Fibroblast of pulmonary artery (primary cell): ENCODE data around the gene FAM20A.

Source experiments
- DNase-seq: peaks from one replicate; pipeline ENCODE4 v3.0.0-alpha.2; 2010; ENCODE audit warnings: low read depth
- H3K4me3 ChIP-seq: replicated peaks from 2 replicates; pipeline ENCODE4 v1.5.1; 2011; ENCODE audit warnings: low read depth, mild to moderate bottlenecking, control low read depth, low read length, moderate library complexity
- TF ChIP-seq, protein P1 (sequence below): IDR thresholded peaks from 2 replicates; pipeline ENCODE4 v1.5.1; 2011; ENCODE audit warnings: mild to moderate bottlenecking, control low read depth, low read length, inconsistent platforms; ENCODE audit errors: missing control alignments

The FAM20A gene

DNA sequence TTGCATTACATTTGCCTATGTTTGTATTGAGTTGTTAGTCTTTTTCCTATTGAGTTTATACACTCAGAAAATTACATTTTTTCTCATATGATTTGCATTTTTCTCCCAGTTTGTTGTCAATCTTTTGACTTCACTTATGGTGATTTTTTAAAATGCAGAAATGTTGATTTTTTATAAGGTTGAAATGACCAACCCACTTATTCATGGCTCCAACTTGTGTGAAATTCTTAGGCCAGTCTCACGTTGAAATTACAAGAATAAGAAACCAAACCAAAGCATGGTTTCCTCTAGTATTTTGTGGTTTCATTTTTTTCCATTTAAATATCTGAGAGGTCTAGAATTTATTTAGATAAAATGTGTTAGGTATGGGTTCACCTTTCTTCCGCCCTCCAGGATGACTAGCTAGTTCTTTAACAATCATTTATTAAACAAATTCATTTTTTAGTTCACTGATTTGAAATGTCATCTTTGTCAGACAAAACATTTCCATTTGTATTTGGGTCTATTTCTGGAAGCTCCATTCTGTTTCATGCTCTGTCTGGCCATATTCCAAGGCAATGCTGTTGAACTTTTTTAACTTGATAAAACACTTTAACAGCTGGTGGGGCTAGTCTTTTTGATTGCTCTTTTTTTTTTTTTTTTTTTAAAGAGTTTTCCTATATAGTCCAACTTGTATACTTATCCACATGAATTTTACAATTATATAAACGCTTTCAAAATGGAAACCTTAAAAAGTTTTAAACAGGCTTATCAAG is 40.0 kb downstream of the FAM20A start:
- TF ChIP-seq, protein P1, sequence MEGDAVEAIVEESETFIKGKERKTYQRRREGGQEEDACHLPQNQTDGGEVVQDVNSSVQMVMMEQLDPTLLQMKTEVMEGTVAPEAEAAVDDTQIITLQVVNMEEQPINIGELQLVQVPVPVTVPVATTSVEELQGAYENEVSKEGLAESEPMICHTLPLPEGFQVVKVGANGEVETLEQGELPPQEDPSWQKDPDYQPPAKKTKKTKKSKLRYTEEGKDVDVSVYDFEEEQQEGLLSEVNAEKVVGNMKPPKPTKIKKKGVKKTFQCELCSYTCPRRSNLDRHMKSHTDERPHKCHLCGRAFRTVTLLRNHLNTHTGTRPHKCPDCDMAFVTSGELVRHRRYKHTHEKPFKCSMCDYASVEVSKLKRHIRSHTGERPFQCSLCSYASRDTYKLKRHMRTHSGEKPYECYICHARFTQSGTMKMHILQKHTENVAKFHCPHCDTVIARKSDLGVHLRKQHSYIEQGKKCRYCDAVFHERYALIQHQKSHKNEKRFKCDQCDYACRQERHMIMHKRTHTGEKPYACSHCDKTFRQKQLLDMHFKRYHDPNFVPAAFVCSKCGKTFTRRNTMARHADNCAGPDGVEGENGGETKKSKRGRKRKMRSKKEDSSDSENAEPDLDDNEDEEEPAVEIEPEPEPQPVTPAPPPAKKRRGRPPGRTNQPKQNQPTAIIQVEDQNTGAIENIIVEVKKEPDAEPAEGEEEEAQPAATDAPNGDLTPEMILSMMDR, result no peak
- peak; percentile 16 for DNase-seq
- no peak overlapping the region for H3K4me3 ChIP-seq

DNA sequence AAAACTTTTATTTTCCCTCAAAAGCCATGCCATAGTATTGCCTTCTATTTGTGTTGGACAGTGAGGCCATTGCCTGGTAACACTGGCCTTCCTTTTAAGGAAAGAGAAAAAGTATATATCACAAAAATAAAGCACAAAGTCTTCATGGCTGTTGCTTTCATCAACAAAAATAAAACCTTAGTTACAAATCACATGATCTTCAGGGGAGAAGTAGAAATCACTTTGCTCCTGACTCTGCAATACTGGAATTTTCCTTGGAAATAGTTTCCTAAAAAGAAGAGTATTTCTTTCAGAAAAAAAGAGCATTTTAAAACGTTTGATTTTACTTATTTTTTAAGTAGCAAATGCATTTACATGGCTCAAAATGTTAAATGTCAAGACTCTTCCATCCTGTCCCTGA is 41.9 kb downstream of the FAM20A start:
- TF ChIP-seq, protein P1, result no peak
- DNase-seq, result no peak
- H3K4me3 ChIP-seq, result no peak overlapping the region

DNA sequence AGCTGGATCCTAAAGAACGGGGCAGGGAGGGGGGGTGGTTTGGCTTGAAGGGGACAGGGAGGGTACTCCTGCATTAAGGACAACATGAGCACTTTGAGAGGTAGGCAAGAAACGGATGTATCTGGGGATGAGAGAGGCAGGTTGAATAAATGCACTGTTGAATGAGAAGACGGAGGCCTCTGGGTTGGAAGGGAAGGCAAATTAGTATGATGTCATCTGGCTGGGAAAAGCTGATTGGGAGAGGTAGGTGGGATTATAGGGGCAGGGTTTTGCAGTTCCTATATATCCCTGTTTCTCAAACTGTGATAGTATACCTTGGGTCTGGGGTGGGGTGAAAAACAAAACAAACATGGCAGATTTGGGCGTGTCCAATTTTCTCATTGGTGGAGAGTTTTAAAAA is 44.6 kb downstream of the FAM20A start:
- no peak overlapping the region for H3K4me3 ChIP-seq
- no peak for DNase-seq
- TF ChIP-seq, protein P1, result no peak

DNA sequence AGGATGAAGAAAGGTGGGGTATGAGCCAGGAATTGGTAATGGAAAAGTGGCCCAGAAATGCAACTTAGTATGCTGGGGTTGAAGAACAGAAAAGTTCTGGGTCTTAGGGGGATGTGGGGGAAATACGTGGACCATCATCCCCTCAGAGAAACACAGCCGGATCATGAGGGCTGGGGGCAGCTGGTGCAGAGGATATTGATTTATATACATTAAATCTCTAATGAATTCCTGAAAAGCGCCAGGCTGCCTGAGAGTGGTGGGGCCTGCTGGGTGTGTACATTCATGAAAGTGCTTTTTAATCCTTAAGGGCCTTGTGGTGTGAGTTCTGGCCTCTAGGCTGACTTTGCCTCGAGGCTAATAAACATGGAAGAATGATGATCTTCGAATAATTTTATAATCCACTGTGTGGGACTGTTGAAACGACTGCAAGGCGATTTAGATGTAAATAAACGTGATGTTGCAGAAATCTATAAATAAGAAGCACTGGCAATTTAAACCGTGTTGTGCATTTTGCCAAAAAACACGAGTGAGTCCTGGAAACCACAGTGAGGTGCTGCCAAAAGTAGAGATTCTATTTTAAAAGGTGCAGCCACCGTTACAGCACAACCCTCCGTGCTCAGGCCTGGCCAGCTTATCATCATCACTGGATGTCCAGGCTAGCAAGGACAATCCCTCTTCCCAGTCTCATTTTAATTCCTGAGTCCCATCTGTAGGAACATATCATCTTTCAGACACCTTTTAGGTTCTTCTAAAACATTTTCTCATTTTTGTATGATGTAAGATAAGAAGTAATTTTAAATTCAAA is 56.9 kb downstream of the FAM20A start:
- no peak overlapping the region for H3K4me3 ChIP-seq
- TF ChIP-seq, protein P1, result no peak
- DNase-seq, result no peak

DNA sequence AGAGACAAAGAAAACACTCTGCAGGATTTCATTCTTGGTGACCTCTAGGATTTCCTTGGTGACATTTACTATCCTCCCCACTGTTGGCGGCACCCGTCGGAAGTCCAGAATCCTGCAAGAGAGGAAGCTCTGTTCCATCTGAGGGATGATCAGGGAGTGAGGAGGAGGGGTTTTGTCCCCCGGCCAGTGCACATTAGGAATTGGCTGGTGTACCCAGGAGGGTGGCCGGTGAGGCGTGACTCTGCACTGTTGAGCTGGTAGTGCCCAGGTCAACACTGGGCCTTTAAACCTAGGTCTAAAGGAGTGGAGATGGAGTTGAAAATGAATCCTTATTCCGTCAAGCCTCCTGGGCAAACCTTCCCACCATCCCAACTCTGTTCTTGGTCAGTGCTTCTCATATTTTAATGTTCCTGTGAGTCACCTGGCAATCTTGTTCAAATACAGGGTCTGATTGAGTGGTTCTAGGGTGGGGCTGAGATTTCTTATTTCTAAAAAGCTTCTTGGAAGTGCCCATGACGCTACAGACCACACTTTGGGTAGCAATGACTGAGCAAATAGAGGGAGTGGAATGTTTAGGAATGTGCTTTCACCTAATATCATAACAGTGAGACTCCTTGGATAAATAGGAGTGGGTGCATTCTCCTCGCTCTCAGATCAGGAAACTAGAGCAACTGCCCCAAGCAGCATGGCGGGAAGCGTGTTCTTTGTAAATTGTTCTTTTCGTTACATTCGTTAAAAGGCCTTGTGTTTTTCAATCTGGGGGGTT is 58.3 kb downstream of the FAM20A start:
- TF ChIP-seq, protein P1, result no peak

DNA sequence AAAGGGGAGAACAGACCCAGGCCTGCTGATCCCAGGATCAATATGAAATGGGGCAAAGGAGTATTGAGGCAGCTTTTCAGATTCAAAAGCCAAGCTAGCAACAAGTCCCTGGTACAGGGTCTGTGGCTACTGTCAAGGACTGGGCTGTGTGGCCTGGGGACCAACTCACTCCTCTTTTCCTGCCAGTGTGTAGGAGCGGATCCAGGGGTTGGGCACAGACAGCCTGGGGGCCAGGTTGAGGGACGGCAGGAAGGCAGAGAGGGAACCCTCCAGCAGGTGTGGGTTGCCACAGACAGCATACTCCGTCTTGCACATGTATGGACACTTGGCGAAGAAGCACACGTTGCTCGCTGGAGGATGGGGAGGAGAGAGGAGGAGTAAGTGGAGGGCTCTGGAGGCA is 59.4 kb downstream of the FAM20A start:
- TF ChIP-seq, protein P1, result no peak
- DNase-seq, result no peak
- no peak overlapping the region for H3K4me3 ChIP-seq

More for the DNA sequence above, 58.3 kb downstream of the FAM20A start:
- DNase-seq, result no peak
- H3K4me3 ChIP-seq, result no peak overlapping the region
